HPDE6-E6E7 (cell line): ENCODE data around the gene ADK.
"Not testable (repeated sequence)": the region's sequence is repeated elsewhere in the genome, so short reads cannot be mapped to it uniquely, and the experiment has no call there.

Experiments
- DNase-seq: peaks from one replicate; pipeline ENCODE4 v3.0.0; 2011; ENCODE audit warnings: missing footprints; ENCODE audit errors: extremely low spot score

The ADK gene

GRCh38 chr10:74419491-74419951 lies 268.5 kb downstream of the ADK start:
- DNase-seq: no peak

GRCh38 chr10:74419958-74420375 lies 268.9 kb downstream of the ADK start:
- no peak for DNase-seq

DNA sequence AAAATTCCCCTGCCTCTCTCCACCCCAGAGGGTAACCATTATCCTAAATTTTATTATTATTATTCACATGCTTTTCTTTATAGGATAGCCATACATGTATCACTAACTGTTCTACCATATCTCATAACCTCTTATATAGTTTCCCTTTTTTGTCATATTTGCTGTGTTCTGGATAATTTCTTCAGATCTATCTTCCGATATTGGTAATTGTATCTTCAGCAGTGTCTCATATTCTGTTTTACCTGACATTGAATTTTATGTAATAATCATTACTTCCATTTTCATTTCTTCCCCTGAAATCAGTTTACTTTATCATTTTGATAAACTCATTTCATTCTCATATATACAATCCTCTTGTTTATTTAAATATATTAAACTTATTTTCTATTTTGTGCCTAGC lies 273.5 kb downstream of the ADK start:
- no peak for DNase-seq

- DNase-seq: no peak
These were observed 274.5 kb downstream of the ADK start for GRCh38 chr10:74425456-74426001.

- DNase-seq: no peak
These were observed 280.8 kb downstream of the ADK start for GRCh38 chr10:74431816-74432215.

- DNase-seq: no peak
These were observed 282.0 kb downstream of the ADK start for GRCh38 chr10:74432841-74433594.

DNA sequence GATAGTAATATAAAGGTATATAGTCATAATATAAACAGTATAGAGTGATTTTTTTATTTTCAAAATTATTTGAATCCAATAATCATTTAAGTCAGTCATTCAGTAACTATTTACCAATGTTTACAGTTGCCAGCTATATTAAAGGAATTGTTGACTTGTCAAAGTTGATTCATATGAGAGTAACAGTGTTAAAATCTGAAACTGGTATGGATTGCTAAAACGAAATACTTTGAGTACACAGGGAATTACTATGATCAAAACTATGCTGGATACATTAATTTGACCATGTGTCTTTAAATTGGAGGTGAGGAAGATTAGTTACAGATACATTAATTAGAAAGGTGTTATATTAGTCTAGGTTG lies 282.6 kb downstream of the ADK start:
- no peak for DNase-seq

- no peak for DNase-seq
These were observed 283.0 kb downstream of the ADK start for GRCh38 chr10:74433993-74434392.

GRCh38 chr10:74434547-74434946 lies 283.5 kb downstream of the ADK start:
- DNase-seq: no peak

DNA sequence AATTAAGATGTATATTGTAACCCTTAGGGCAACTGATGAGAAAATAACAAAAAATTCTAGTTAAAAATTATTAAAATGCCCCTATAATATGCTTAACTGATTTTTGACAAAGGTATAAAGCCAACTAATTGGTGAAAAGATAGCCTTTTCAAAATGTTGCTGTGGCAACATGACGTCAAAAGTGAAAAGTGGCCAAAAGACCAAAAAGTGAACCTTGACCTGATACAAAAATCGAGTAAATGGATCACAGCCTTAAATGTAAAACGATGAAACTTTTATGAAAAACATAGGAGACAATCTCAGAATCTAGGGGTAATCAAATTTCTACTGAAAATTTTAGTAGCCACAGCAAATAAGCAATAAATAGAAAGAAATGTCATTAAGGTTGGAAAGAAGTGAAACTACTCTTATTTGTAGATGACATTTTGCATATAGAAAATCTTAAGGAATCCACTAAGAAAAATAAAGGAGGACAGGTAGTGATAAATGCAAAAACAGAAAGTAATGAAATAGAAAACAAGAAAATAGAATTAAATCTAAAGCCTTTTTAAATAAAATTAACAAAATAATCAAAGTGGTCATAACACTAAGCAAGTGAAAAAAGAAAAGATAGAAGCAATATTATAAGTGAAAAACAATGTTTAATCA lies 285.6 kb downstream of the ADK start:
- DNase-seq: no peak

- DNase-seq: no peak
These were observed 286.8 kb downstream of the ADK start for GRCh38 chr10:74437822-74438221.

GRCh38 chr10:74439213-74439612 lies 288.2 kb downstream of the ADK start:
- no peak for DNase-seq

- DNase-seq: no peak
These were observed 294.5 kb downstream of the ADK start for GRCh38 chr10:74445493-74445892.

GRCh38 chr10:74450602-74451001 lies 299.6 kb downstream of the ADK start:
- DNase-seq: no peak

DNA sequence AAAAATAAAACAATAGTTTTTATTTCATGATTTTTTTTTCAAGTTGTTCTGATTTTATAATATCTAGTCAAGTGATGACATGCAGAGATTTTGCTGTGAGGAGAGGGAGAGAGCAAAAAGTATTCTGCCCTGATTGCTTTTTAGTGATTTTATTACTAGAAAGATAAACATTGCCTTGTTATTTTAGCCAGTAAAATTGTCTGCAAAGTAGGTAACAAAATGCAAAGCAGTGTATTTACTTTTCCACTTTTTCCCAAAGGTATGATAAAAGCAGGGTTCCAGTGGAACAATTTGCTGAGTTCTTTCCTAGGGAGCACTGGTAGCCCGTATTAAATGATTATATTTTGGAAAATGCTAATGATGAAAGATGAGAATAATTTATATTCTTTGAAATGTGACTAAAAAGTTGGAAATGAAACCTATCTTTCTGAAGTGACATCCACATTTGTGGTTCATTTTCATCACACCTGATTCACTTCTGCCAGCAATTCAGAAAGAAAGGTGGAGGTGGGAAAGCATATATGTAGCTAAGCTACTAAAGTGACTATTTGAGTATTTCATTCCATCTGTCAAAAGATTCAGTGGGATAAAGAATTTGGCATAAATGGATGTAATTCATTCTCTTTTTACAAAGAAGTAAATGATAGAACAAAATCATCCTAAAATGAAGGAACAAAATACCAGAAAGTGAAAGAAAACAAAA lies 300.3 kb downstream of the ADK start:
- DNase-seq: no peak

DNA sequence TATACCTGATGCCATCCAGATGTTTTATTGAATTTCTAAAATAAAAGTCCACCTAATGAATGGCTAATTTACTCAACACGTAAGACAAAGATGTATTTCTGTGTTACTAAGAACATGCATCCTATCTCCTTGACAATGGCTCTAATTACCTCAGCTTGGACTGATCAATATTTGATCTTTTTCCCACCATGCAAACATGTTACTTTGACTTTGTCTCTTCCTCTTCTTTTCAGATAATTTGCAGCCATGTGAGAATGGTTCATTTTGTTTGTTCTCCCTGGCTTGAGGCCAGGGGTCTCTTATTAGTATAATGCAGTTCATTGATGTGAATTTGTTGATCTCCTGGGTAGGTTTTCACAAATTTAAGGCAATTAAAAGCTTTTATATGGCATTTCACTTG lies 302.1 kb downstream of the ADK start:
- DNase-seq: no peak

GRCh38 chr10:74457478-74457877 lies 306.5 kb downstream of the ADK start:
- DNase-seq: not testable (repeated sequence)

DNA sequence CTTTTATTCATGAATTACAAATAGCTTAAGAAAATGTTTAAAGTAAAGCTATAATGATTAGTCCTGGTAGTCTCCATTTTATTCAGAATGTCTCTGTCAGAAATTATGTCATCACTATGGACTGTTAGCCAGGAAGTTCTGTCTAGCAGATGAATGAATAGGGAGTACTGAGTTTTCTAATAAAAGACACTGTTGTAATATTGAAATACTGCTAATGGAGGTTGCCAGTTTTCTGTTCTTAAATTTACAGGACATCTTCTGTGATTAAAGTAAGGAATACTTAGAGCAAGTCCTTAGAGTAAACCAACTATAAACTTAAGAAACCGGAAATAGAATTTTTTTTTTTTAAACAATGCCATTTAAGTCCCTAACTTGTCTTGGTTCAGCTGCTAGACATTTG lies 309.8 kb downstream of the ADK start:
- DNase-seq: no peak

DNA sequence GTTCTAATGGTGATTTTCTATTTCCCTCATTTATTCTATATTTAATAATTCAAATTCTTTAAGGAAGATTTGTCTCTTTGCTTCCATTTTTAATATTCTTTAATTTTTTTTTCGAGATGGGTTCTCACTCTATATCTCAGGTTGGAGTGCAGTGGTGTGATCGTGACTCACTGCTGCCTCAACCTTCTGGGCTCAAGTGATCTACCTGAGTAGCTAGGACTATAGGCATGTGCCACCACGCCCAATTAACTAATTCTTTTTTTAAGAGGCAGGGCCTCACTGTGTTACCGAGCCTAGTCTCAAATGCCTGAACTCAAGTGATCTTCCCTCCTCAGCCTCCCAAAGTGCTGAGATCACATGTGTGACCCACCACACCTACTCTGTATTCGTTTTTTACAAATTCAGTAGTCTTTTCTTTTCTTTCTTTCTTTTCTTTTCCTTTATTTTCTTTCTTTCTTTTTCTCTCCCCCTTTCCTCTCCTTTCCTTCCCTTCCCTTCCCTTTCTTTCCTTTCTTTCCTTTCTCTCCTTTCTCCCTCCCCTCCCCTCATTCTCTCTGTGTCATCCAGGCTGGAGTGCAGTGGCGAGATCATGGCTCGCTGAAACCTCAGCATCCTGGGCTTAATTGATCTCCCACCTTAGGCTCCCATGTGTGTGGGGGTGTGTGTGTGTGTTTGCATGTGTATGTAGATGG lies 323.1 kb downstream of the ADK start:
- no peak for DNase-seq

GRCh38 chr10:74476162-74476706 lies 325.2 kb downstream of the ADK start:
- not testable (repeated sequence) for DNase-seq

GRCh38 chr10:74480778-74481177 lies 329.8 kb downstream of the ADK start:
- DNase-seq: no peak

- no peak for DNase-seq
These were observed 332.3 kb downstream of the ADK start for GRCh38 chr10:74483356-74483755.
